Parathyroid adenoma (tissue), 2 donors: ENCODE measurements around the gene GPRASP3.
A peak's percentile ranks its signal among the peaks of the same experiment; 100 is the strongest.
"Not testable (repeated sequence)": the region's sequence is repeated elsewhere in the genome, so short reads cannot be mapped to it uniquely, and the experiment has no call there.

Experiments
- H2AFZ ChIP-seq: fragments of 300-600 bp; sonication (generic); one replicate; pipeline ENCODE4 v1.7.0; 2017; ENCODE audit warnings: antibody characterized with exemption, mild to moderate bottlenecking
- H3K27ac ChIP-seq: fragments of 300-600 bp; sonication (generic); one replicate; pipeline ENCODE4 v1.7.0; 2017
- H3K27me3 ChIP-seq: fragments of 300-600 bp; sonication (generic); one replicate; pipeline ENCODE4 v1.7.0; 2017; ENCODE audit warnings: low read length; ENCODE audit not compliant: control insufficient read depth, insufficient read depth
- H3K36me3 ChIP-seq: fragments of 300-600 bp; sonication (generic); one replicate; pipeline ENCODE4 v1.7.0; 2017; ENCODE audit warnings: low read length; ENCODE audit not compliant: control insufficient read depth, insufficient read depth
- H3K4me1 ChIP-seq: fragments of 300-600 bp; sonication (generic); one replicate; pipeline ENCODE4 v1.7.0; 2017; ENCODE audit warnings: control low read depth
- H3K4me2 ChIP-seq: fragments of 300-600 bp; sonication (generic); one replicate; pipeline ENCODE4 v1.7.0; 2017; ENCODE audit warnings: low read length
- H3K4me3 ChIP-seq: fragments of 300-600 bp; sonication (generic); one replicate; pipeline ENCODE4 v1.7.0; 2017; ENCODE audit warnings: low read depth, low read length
- H3K79me2 ChIP-seq: fragments of 300-600 bp; sonication (generic); one replicate; pipeline ENCODE4 v1.7.0; 2017; ENCODE audit warnings: control low read depth
- H3K9ac ChIP-seq: fragments of 300-600 bp; sonication (generic); one replicate; pipeline ENCODE4 v1.7.0; 2017; ENCODE audit warnings: mild to moderate bottlenecking
- H3K9me3 ChIP-seq: fragments of 300-600 bp; sonication (generic); one replicate; pipeline ENCODE4 v1.7.0; 2017; ENCODE audit warnings: low read length; ENCODE audit not compliant: control insufficient read depth
- TF ChIP-seq, protein P1 (sequence below): fragments of 300-600 bp; sonication (generic); IDR thresholded peaks from one replicate; pipeline ENCODE4 v1.7.0; 2017; ENCODE audit warnings: antibody characterized with exemption, mild to moderate bottlenecking
- donor health status: primary hyperparathyroidism.

The GPRASP3 gene, protein sequence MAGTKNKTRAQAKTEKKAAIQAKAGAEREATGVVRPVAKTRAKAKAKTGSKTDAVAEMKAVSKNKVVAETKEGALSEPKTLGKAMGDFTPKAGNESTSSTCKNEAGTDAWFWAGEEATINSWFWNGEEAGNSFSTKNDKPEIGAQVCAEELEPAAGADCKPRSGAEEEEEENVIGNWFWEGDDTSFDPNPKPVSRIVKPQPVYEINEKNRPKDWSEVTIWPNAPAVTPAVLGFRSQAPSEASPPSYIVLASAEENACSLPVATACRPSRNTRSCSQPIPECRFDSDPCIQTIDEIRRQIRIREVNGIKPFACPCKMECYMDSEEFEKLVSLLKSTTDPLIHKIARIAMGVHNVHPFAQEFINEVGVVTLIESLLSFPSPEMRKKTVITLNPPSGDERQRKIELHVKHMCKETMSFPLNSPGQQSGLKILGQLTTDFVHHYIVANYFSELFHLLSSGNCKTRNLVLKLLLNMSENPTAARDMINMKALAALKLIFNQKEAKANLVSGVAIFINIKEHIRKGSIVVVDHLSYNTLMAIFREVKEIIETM

DNA sequence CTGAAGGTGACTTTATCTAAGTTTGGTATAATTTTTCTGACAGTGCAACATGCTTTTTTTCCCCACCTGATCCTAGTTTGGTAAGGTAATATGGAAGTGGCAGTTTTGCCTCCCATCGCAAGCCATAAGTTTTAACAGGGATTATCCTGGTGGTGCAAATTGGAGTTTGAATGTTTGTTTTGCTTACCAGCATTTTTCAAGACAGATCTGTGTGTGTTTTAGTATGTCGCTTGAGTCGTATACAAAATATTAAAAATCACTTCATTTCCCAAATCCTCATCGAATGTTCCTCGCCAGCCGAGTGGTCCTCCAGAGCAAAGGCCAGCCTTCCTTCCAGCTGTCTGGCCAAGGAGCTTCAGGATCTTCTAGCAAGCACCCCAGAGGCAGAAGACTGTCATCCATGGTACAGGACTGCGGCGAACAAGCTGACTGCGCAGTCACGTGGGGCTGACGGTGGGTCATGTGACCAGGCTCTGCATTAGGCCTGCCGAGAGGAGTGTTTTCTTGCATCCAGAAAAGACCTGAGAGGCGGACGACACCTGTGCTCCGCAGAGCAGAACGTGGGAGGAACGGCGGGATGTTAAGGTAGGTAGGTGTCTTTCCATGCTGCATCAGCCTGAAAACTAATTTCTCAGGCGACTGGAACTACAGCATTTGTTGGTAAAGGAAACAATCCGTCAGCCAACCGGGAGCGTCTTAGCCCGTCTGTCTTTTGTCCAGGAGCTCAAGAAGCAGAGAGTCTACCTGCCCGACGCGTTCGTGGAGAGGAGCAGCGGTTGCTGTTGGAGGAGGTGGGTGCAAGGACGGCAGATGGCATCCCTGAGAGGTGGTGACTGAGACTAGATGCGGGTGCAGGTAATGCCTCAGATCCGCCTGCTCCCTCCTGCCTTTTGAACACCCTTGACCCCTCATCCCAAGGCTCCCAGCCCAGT, at the start of gene GPRASP3:
GPRASP3 (plus strand) TSS at position 507 of the 932 bp plus-strand sequence. CDS start 28,253 bp downstream, outside the sequence.
- H2AFZ ChIP-seq: peak within 1 kb of the TSS; percentile 89
- TF ChIP-seq, protein P1, sequence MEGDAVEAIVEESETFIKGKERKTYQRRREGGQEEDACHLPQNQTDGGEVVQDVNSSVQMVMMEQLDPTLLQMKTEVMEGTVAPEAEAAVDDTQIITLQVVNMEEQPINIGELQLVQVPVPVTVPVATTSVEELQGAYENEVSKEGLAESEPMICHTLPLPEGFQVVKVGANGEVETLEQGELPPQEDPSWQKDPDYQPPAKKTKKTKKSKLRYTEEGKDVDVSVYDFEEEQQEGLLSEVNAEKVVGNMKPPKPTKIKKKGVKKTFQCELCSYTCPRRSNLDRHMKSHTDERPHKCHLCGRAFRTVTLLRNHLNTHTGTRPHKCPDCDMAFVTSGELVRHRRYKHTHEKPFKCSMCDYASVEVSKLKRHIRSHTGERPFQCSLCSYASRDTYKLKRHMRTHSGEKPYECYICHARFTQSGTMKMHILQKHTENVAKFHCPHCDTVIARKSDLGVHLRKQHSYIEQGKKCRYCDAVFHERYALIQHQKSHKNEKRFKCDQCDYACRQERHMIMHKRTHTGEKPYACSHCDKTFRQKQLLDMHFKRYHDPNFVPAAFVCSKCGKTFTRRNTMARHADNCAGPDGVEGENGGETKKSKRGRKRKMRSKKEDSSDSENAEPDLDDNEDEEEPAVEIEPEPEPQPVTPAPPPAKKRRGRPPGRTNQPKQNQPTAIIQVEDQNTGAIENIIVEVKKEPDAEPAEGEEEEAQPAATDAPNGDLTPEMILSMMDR: no peak
- no peaks in the 10 kb centered on the region for H3K4me1 ChIP-seq
- H3K79me2 ChIP-seq: no peaks in the 10 kb centered on the region
- no peaks in the 10 kb centered on the region for H3K27me3 ChIP-seq
- H3K9me3 ChIP-seq: no peaks in the 10 kb centered on the region
- H3K4me3 ChIP-seq: no peak within 1 kb of the TSS
- H3K36me3 ChIP-seq: no peaks in the 10 kb centered on the region
- no peak within 1 kb of the TSS for H3K9ac ChIP-seq
- no peak within 1 kb of the TSS for H3K4me2 ChIP-seq
- H3K27ac ChIP-seq: peak within 1 kb of the TSS; percentile 32

DNA sequence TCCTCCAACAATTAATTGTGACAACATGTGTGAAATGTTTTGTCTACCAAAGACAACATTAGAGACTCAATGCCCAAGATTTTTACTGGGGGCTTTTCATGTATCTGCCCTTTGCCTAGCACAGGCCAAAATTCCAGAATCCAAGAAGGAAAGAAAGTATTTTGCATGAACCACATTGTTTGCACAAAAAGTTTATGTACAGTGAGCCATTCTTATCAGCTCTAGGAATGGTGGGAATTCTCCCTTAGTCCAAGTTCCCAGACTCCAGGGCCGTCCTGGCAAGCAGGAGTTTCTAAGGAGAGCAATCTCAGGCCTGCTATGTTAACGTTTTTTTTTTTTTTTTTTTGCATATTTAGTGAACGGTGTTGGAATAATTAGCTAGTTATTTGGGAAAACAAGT, 47.7 kb upstream of the GPRASP3 start:
- H2AFZ ChIP-seq: no peak overlapping the region

DNA sequence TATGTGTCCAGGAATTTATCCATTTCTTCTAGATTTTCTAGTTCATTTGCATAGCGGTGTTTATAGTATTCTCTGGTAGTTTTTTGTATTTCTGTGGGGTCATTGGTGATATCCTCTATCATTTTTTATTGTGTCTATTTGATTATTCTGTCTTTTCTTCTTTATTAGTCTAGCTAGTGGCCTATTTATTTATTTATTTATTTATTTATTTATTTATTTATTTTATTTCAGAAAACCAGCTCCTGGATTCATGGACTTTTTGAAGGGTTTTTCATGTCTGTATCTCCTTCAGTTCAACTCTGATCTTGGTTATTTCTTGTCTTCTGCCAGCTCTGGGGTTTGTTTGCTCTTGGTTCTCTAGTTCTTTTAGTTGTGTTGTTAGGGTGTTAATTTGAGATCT, 43.1 kb upstream of the GPRASP3 start:
- H3K4me2 ChIP-seq, H3K9ac ChIP-seq, H3K4me1 ChIP-seq, H3K9me3 ChIP-seq, H3K27me3 ChIP-seq, H3K36me3 ChIP-seq, H3K27ac ChIP-seq, H2AFZ ChIP-seq, H3K4me3 ChIP-seq: not testable (repeated sequence)
- peaks cover 12% of the 10 kb centered on the region for H3K79me2 ChIP-seq

More for the DNA sequence above, 47.7 kb upstream of the GPRASP3 start:
- Histone ChIP-seq H3K4me3 (no peak overlapping the region), H3K27me3 (no peaks in the 10 kb centered on the region), H3K27ac (no peak overlapping the region), H3K4me1 (no peaks in the 10 kb centered on the region), H3K9ac (no peak overlapping the region), H3K79me2 (peaks cover 14% of the 10 kb centered on the region), H3K9me3 (no peaks in the 10 kb centered on the region), H3K36me3 (no peaks in the 10 kb centered on the region), H3K4me2 (no peak overlapping the region)
- TF ChIP-seq, protein P1: no peak

DNA sequence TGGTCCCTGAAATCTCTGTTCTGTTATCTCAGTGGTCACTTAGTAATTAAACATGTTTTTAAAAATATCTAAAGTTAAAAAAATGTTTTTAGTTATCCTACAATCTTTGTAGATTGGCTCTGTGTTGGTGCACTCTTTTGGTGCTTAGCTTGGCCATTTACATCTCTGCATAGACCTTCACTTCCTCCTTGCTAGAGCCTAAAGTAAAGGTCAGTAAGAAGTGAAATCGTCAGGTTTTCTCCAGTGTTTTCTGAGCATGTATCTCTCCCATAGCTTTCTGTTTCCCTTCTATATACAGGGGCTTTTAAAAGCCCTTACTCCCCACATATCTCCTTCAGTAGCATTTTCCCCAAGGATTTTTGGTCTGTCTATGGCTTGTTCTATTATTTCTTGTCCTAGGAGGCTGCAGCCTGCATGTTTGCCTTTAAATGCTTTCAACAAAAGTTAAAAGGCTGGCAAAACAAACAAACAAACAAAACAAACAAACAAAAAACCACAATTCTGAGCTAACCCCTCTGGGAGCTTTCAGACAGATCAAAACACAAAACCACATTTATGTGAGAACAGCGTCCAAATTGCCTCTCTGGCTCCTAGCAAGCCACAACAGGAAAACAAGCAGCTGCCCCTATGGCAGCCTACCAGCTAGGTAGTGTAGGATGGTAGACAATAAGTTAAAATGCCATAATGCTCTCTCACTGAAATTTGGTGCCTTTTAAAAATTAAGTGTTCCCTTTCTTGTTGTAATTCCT, 35.6 kb upstream of the GPRASP3 start:
- Histone ChIP-seq H2AFZ (no peak overlapping the region), H3K9ac (no peak overlapping the region), H3K79me2 (peaks cover 23% of the 10 kb centered on the region), H3K9me3 (no peaks in the 10 kb centered on the region), H3K27ac (no peak overlapping the region), H3K4me2 (no peak overlapping the region), H3K27me3 (no peaks in the 10 kb centered on the region), H3K36me3 (no peaks in the 10 kb centered on the region), H3K4me3 (no peak overlapping the region), H3K4me1 (no peaks in the 10 kb centered on the region)
- TF ChIP-seq, protein P1: no peak
